ENCODE results near the gene INPP5A.

DNA sequence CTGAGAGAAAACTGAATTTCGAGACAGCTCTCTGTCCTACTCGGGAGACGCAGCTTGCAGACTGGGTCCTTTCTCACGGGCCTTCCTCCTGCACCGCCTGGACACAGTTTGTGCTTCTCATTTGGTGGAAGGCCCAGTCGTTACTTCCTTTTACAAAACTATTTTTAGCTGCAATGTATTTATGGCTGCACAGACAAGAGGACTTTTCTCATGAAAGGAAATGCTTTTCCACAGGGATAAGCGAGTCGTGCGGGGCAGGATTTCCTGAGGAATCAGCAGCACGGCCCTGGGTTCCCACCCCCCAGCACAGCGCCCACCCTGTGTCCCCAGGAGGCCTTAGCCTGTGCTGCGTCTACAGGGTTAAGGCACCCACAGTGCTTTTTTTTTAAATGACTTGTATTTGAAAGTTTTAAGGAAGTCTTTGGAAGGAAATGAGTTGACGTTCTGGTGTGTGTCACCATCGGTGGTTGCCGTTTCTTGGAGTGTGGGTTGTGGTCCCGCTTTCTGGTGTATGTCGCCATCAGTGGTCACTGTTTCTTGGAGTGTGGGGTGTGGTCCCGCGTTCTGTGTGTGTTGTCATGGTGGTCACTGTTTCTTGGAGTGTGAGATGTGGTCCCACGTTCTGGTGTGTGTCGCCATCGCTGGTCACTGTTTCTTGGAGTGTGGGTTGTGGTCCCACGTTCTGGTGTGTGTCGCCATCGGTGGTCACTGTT lies 50.9 kb downstream of the INPP5A start:
- TF ChIP-seq, protein P1, sequence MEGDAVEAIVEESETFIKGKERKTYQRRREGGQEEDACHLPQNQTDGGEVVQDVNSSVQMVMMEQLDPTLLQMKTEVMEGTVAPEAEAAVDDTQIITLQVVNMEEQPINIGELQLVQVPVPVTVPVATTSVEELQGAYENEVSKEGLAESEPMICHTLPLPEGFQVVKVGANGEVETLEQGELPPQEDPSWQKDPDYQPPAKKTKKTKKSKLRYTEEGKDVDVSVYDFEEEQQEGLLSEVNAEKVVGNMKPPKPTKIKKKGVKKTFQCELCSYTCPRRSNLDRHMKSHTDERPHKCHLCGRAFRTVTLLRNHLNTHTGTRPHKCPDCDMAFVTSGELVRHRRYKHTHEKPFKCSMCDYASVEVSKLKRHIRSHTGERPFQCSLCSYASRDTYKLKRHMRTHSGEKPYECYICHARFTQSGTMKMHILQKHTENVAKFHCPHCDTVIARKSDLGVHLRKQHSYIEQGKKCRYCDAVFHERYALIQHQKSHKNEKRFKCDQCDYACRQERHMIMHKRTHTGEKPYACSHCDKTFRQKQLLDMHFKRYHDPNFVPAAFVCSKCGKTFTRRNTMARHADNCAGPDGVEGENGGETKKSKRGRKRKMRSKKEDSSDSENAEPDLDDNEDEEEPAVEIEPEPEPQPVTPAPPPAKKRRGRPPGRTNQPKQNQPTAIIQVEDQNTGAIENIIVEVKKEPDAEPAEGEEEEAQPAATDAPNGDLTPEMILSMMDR (IDR thresholded peaks at IDR 0.05), result no peak
- peak in 1 of 4 donors; percentile 22 for TF ChIP-seq POLR2A (IDR thresholded peaks at IDR 0.05)
- peak; percentile 57 to 71 for TF ChIP-seq POLR2AphosphoS5 (IDR thresholded peaks at IDR 0.05)
- TF ChIP-seq EP300 (IDR thresholded peaks at IDR 0.05), result peak in 2 of 4 donors; percentile 70 to 74

Data from upper lobe of left lung (tissue), 4 donors.